ENCODE measurements around the gene ZSCAN5A. TPM values are rescaled to one million over a fixed set of nuclear protein-coding genes. Genes with fewer than 3 reads are reported as not detected.

Gene ZSCAN5A
- total and polyA plus RNA-seq, 10 of the 15 experiments (the other 5 are each of a cell fraction or from before 2014, with no cell fraction given): 5.5 to 12.0 (median 8.7) TPM

DNA sequence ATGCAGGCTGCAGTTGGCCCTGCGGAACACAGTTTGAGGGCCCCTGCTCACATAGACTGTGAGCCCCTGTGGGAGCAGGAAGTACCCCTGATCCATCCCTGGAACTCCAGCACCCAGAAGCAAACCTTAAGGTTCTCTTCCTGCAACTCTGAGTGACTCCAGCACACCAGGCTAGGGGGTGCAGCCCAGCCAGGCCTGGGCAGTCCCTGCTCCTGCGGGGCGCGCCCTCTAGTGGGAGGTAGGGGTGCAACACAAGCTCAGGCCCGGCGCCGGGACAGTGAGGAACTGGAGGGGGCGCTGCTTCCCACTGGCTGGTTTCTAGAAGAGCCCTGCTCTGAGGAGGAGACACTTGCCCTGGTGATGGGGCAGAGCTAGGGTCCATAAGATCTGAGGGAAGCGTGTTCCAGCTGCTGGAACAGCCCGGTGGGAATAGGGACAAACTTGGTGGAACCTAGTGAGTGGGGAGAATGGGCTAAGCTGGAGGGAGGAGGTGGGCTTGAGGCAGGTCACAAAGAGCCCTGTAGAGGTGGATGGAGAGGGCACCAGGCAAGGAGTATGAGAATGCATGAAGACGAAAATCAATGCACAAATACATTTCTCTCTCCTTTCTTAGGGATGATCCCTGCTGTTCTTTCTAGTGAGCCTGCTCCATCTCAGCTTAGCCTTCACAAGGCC, 5.0 kb downstream of the ZSCAN5A start (continued):
- TF ChIP-seq, protein P1, sequence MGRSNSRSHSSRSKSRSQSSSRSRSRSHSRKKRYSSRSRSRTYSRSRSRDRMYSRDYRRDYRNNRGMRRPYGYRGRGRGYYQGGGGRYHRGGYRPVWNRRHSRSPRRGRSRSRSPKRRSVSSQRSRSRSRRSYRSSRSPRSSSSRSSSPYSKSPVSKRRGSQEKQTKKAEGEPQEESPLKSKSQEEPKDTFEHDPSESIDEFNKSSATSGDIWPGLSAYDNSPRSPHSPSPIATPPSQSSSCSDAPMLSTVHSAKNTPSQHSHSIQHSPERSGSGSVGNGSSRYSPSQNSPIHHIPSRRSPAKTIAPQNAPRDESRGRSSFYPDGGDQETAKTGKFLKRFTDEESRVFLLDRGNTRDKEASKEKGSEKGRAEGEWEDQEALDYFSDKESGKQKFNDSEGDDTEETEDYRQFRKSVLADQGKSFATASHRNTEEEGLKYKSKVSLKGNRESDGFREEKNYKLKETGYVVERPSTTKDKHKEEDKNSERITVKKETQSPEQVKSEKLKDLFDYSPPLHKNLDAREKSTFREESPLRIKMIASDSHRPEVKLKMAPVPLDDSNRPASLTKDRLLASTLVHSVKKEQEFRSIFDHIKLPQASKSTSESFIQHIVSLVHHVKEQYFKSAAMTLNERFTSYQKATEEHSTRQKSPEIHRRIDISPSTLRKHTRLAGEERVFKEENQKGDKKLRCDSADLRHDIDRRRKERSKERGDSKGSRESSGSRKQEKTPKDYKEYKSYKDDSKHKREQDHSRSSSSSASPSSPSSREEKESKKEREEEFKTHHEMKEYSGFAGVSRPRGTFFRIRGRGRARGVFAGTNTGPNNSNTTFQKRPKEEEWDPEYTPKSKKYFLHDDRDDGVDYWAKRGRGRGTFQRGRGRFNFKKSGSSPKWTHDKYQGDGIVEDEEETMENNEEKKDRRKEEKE (IDR thresholded peaks at IDR 0.05): no peak
- TF ChIP-seq EP300 (IDR thresholded peaks at IDR 0.05; ENCODE audit: borderline replicate concordance in 1 of 2, control insufficient read depth in 1 of 2, low read depth in 2 of 2, low read length in 2 of 2): no peak
- TF ChIP-seq ATF7 (IDR thresholded peaks at IDR 0.05; ENCODE audit: low read depth): no peak
- TF ChIP-seq TBL1XR1 (IDR thresholded peaks at IDR 0.05; ENCODE audit: low read depth, low read length): no peak
- no peak for TF ChIP-seq NFXL1 (IDR thresholded peaks at IDR 0.05; ENCODE audit: borderline replicate concordance)
- no peak for TF ChIP-seq CREB1 (IDR thresholded peaks at IDR 0.05; ENCODE audit: low read depth)
- TF ChIP-seq SPI1 (IDR thresholded peaks at IDR 0.05; ENCODE audit: borderline replicate concordance, insufficient read depth, low read depth, low read length): 0 out of 2 replicates have a peak, but pooled peaks have one; percentile 3
- no peak for TF ChIP-seq GATAD2B (conservative IDR thresholded peaks at IDR 0.05; ENCODE audit: low read depth)
- TF ChIP-seq EED (IDR thresholded peaks at IDR 0.05; ENCODE audit: low read depth): no peak
- TF ChIP-seq SMARCA5 (IDR thresholded peaks at IDR 0.05): peak; percentile 83
- TF ChIP-seq GABPA (IDR thresholded peaks at IDR 0.05; ENCODE audit: low read depth): no peak
- TF ChIP-seq, protein P2, sequence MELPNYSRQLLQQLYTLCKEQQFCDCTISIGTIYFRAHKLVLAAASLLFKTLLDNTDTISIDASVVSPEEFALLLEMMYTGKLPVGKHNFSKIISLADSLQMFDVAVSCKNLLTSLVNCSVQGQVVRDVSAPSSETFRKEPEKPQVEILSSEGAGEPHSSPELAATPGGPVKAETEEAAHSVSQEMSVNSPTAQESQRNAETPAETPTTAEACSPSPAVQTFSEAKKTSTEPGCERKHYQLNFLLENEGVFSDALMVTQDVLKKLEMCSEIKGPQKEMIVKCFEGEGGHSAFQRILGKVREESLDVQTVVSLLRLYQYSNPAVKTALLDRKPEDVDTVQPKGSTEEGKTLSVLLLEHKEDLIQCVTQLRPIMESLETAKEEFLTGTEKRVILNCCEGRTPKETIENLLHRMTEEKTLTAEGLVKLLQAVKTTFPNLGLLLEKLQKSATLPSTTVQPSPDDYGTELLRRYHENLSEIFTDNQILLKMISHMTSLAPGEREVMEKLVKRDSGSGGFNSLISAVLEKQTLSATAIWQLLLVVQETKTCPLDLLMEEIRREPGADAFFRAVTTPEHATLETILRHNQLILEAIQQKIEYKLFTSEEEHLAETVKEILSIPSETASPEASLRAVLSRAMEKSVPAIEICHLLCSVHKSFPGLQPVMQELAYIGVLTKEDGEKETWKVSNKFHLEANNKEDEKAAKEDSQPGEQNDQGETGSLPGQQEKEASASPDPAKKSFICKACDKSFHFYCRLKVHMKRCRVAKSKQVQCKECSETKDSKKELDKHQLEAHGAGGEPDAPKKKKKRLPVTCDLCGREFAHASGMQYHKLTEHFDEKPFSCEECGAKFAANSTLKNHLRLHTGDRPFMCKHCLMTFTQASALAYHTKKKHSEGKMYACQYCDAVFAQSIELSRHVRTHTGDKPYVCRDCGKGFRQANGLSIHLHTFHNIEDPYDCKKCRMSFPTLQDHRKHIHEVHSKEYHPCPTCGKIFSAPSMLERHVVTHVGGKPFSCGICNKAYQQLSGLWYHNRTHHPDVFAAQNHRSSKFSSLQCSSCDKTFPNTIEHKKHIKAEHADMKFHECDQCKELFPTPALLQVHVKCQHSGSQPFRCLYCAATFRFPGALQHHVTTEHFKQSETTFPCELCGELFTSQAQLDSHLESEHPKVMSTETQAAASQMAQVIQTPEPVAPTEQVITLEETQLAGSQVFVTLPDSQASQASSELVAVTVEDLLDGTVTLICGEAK (IDR thresholded peaks at IDR 0.05; ENCODE audit: borderline replicate concordance): no peak
- peak; percentile 38; the same call in 1 of the 2 replicates for TF ChIP-seq YY1 (IDR thresholded peaks at IDR 0.05; ENCODE audit: low read depth, low read length)
- no peak for TF ChIP-seq BCL11A (IDR thresholded peaks at IDR 0.05; ENCODE audit: low read depth, low read length)
- no peak for TF ChIP-seq TAF1 (IDR thresholded peaks at IDR 0.05; ENCODE audit: borderline replicate concordance, low read depth, low read length)
- TF ChIP-seq POU2F2 (IDR thresholded peaks at IDR 0.05; ENCODE audit: borderline replicate concordance, low read depth, low read length): no peak
- no peak for TF ChIP-seq FOXM1 (IDR thresholded peaks at IDR 0.05; ENCODE audit: low read depth, low read length)
- TF ChIP-seq, protein P3, sequence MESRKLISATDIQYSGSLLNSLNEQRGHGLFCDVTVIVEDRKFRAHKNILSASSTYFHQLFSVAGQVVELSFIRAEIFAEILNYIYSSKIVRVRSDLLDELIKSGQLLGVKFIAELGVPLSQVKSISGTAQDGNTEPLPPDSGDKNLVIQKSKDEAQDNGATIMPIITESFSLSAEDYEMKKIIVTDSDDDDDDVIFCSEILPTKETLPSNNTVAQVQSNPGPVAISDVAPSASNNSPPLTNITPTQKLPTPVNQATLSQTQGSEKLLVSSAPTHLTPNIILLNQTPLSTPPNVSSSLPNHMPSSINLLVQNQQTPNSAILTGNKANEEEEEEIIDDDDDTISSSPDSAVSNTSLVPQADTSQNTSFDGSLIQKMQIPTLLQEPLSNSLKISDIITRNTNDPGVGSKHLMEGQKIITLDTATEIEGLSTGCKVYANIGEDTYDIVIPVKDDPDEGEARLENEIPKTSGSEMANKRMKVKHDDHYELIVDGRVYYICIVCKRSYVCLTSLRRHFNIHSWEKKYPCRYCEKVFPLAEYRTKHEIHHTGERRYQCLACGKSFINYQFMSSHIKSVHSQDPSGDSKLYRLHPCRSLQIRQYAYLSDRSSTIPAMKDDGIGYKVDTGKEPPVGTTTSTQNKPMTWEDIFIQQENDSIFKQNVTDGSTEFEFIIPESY (IDR thresholded peaks at IDR 0.05): 0 out of 2 replicates have a peak, but pooled peaks have one; percentile 69
- 0 out of 2 replicates have a peak, but pooled peaks have one; percentile 36 for TF ChIP-seq RB1 (IDR thresholded peaks at IDR 0.05; ENCODE audit: borderline replicate concordance)
- no peak for TF ChIP-seq PML (IDR thresholded peaks at IDR 0.05; ENCODE audit: low read length)
- TF ChIP-seq JUND (IDR thresholded peaks at IDR 0.05; ENCODE audit: low read depth, low read length): no peak
- no peak for TF ChIP-seq POLR2A (IDR thresholded peaks at IDR 0.05; ENCODE audit: low read depth, low read length)
- no peak for TF ChIP-seq RCOR1 (conservative IDR thresholded peaks at IDR 0.05; ENCODE audit: low read depth, low read length)

Data from GM12878 (cell line).